Stimulated activated CD8-positive, alpha-beta memory T cell treated with anti-CD3 and anti-CD28 coated beads, Interleukin-12 subunit alpha, Interleukin-12 subunit beta, amount 100 ng/mL, for 24 hours (primary cell): Measurements from ENCODE around the gene M1AP.

Source experiments
- DNase-seq: peaks from one replicate; pipeline ENCODE4 v3.0.0-alpha.2; 2020; ENCODE audit errors: extremely low read depth

The M1AP gene

GRCh38 chr2:74546004-74546403 is 102.1 kb downstream of the M1AP start:
- DNase-seq: no peak

- DNase-seq: no peak
Observed at GRCh38 chr2:74544634-74545033, 103.5 kb downstream of the M1AP start.

GRCh38 chr2:74542978-74543377 is 105.2 kb downstream of the M1AP start:
- no peak for DNase-seq

GRCh38 chr2:74540291-74540690 is 107.8 kb downstream of the M1AP start:
- DNase-seq: no peak

- DNase-seq: no peak
Observed at GRCh38 chr2:74538881-74539339, 109.2 kb downstream of the M1AP start.

GRCh38 chr2:74537140-74537539 is 111.0 kb downstream of the M1AP start:
- DNase-seq: no peak

- no peak for DNase-seq
Observed at GRCh38 chr2:74536166-74536950, 111.8 kb downstream of the M1AP start.

- no peak for DNase-seq
Observed at GRCh38 chr2:74535440-74535965, 112.6 kb downstream of the M1AP start.

GRCh38 chr2:74534411-74534810 is 113.7 kb downstream of the M1AP start:
- DNase-seq: no peak

- no peak for DNase-seq
Observed at GRCh38 chr2:74533464-74533863, 114.7 kb downstream of the M1AP start.

GRCh38 chr2:74532222-74532621 is 115.9 kb downstream of the M1AP start:
- no peak for DNase-seq

GRCh38 chr2:74531666-74532065 is 116.5 kb downstream of the M1AP start:
- no peak for DNase-seq

GRCh38 chr2:74530239-74531187 is 117.6 kb downstream of the M1AP start:
- DNase-seq: no peak

GRCh38 chr2:74529357-74530238 is 118.5 kb downstream of the M1AP start, which contains the start of the genes AUP1 and HTRA2:
Gene AUP1, minus strand, starts transcription at chr2:74529706. Its CDS starts 77 bp downstream, at chr2:74529629.
Gene HTRA2, plus strand, starts transcription at chr2:74529933. Its CDS starts 74 bp downstream, at chr2:74530007.
- DNase-seq: peak; percentile 89

- DNase-seq: no peak
Observed at GRCh38 chr2:74528600-74529356, 119.4 kb downstream of the M1AP start.

- DNase-seq: no peak
Observed at GRCh38 chr2:74527741-74528140, 120.4 kb downstream of the M1AP start.

GRCh38 chr2:74526649-74527230 is 121.4 kb downstream of the M1AP start:
- no peak for DNase-seq

GRCh38 chr2:74525717-74526648 is 122.1 kb downstream of the M1AP start, which contains the start of gene DQX1:
Gene DQX1, minus strand, starts transcription at chr2:74526231. Its CDS starts 502 bp downstream, at chr2:74525729.
- no peak for DNase-seq
